NCI-H1048 (cell line): ENCODE measurements around the gene FAM107B.

Experiments
- DNase-seq: peaks from one replicate; lab custom pipeline; 2025; lab: John Stamatoyannopoulos, UW

Gene FAM107B

DNA sequence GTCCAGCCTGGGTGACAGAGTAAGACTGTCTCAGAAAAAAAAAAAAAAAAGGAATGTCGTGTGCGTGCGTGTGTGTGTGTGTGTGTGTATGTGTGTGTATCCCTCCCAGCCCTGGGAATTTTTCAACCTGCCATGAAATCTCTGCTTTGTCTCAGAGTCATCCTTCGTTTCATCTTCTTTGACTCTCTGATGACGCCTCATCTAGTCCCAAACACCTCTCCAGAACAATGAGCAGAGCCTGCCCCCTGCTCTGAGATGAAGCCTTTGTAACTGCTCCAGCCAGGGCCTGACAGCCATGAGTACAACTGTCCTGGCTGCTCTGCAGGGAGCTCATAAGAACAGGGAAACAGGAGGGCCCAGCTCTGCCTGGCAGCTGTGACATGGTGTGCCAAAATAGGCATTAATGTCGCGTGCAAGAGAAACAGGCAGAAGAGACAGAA lies 149.5 kb downstream of the FAM107B start:
- DNase-seq: no peak

DNA sequence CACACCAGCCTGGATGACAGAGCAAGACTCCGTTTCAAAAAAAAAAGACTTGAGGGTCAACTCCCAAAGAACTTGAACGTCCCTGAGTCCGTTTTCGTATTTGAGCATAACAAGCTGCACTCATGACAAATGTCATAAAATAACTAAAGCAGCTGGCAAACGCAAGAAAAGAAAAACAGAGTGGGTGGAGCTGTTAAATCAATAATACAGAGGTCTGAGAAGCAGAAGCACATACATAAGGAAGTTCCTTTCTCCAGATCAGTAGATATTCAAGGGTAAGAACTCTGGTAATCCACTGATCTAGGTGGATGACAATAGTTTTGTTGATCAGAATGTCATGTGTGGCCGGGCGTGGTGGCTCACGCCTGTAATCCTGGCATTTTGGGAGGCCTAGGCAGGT lies 150.1 kb downstream of the FAM107B start:
- no peak for DNase-seq

DNA sequence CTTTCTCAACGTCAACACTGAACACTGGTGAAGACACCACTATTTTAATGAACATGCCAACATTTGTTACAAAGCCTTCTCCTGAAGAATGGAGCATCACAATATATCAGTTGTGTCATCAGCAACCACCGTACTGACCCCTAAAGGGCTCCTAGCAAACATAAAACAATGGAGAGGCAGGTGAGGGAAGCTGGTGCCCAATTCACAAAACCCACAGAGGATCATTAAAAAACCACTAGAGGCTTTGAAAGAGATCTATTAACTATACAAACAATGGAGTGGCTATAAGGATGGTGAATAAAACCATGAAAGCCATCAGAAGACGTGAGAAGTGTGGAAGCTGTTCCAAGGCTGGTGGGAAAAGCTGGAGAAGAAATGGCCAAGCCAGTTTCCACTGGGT lies 150.8 kb downstream of the FAM107B start:
- DNase-seq: no peak

DNA sequence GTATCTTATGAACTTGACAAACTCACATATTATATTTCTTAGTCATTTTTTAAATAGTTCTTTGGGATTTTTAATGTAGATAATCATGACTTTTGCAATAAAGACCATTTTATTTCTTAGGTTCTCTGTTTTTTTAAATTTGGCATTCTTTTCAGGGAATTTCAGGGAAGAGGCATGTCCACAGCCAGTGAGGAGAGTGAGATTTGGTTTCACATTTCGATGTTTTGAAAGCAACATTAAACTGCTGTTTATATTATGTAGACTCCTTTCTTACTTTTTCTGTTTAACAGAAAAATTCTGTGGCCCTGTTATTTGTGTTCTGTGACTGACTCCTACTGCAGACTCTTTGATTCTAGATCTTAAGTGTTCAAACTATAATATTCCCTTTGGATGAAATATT lies 153.7 kb downstream of the FAM107B start:
- no peak for DNase-seq

DNA sequence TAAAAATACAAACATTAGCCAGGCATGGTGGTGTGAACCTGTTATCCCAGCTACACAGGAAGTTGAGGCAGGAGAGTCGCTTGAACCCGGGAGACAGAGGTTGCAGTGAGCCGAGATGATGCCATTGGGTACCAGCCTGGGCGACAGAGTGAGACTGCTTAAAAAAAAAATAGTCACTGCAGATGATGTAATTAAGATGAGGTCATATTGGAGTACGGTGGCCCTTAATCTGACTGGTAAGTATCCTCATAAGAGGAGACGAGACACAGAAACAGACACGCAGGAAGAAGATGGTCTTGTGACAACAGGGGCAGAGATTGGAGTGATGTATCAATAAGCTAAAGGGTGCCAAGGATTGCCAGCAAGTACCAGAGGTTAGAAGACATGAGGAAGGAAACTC lies 156.0 kb downstream of the FAM107B start:
- DNase-seq: no peak

DNA sequence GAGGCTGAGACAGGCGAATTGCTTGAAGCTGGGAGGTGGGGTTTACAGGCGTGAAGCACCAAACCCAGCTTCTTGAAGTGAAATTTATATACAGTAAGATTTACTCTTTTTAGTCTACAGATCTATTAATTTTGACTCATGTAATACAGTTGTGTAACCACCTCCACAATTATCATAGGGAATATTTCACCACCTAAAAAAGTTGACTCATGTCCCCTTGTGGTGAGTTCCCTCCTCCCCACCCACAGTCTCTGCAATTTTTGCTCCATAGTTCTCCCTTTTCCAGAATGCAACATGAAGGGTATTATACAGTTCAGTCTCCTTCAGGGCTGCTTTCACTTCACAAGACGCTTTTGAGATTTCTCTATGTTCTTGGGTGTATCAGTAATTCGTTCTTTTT lies 156.8 kb downstream of the FAM107B start:
- no peak for DNase-seq

DNA sequence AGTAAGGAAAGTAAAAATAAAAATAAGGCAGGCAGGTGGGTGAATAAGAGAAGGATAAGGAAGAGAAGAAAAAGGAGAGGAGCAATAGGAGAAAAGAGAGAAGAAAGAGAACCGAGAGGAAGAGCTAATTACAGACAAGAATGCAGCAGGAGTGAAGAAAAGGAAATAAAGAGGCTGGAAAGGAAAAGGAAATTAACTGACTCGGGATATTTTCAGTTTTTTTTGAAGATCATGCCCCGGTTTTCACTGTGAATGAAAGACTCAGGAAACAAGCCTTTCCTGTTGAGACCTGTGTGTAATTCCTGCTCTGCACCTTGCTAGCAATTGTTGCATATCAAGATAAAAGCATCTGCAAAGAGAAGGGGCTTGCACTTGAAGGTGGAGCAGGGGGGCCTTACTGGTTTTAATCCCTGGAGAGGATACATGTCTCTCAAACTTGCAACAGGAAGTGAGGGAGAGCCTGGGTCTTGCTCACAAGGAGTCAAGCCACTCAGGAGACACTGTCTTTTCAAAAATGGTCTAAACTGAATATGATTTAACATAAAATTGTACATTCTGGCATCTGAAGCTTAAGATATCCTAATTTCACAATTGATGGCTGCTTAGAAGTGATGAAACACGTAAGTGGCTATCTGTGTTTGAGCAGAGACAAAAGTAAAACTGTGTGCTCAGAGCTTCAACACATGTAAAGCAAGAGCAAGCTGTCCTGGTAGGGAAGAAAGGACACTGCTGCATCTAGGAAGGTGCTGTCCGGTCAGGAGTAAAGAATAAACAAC lies 157.6 kb downstream of the FAM107B start:
- no peak for DNase-seq

DNA sequence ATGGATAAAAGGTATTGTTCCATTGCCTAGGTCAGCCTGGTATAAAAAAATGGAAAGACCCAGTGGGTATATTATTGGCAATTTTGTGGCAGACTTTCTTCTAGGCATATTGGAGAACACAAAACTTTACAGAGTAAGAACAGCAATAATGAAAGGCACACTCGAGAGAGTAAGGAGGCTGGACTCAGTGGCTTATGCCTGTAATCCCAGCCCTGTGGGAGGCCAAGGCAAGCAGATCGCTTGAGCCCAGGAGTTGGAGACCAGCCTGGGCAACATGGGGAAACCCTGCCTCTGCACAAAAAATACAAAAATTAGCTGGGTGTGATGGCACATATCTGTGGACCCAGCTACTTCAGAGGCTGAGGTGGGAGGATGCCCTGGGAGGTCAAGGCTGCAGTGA lies 158.2 kb downstream of the FAM107B start:
- no peak for DNase-seq

DNA sequence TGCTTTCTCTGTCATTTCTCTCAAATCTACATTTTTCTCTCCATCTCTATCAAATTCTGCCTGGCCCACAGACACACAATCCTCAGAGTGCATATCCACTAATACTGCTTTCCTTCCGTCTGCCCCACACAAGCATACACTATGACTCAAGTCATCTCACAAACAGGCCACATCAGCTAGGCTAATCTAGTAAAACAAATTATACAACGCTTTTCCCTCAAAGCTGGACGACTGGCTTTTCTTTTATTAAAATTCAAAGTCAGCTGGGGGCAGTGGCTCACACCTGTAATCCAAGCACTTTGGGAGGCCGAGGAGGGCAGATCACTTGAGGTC lies 161.1 kb downstream of the FAM107B start:
- DNase-seq: no peak

DNA sequence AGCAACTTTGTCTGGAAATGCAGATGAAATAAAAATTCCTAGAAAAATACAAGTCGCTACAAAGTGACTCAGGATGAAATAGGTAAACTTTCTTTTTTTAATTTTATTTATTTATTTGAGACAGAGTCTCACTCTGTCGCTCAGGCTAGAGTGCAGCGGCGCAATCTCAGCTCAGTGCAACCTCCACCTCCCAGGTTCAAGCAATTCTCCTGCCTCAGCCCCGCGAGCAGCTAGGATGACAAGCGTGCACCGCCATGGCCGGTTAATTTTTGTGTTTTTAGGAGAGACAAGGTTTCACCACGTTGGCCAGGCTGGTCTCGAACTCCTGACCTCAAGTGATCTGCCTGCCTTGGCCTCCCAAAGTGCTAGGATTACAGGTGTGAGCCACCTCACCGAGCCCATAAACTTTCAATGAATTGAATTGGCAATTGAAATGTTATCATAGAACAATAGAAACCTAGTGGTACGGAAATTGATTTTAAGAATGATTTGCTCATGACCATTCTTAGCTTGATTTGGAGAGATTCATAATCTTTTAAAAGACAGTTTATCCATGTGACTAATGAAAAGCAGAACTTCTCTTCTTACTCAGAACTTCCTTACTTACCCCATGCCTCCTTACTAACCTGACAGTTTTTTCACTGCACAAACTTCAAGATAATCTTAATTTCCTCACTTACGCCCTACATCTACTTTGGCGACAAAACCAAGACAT lies 161.7 kb downstream of the FAM107B start:
- no peak for DNase-seq

DNA sequence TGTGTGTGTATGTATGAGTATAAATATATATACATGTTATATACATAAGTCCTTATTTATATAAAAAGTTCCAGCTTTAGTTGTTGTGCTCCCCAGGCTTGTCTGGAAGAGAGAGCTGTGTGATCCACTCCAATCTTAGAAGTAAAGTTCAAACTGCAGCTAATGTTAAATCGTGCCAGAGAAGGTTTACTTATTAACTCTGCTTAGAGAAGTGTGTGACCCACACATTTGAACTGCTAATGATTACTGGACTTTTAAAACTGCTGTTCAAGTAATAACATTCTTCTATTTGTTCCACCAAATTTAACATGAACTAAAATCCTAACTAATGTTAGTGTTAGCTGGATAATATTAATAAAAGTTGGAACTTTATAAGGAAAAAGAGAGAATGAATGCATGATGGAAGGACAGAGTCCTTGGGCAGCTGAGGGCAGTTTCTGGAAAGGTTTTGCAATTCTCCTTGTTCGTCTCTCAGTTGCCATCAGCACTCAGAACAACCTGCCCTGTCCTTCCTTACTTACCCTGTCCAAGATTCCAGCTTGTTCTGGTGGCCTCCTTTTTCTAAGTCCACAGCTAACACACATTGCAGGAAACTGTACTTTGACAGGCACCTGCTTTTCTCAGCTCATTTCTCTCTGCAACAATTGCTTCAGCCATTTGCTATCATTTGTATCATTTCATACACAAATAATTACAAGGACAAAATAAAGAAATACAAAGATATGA lies 162.6 kb downstream of the FAM107B start:
- no peak for DNase-seq

DNA sequence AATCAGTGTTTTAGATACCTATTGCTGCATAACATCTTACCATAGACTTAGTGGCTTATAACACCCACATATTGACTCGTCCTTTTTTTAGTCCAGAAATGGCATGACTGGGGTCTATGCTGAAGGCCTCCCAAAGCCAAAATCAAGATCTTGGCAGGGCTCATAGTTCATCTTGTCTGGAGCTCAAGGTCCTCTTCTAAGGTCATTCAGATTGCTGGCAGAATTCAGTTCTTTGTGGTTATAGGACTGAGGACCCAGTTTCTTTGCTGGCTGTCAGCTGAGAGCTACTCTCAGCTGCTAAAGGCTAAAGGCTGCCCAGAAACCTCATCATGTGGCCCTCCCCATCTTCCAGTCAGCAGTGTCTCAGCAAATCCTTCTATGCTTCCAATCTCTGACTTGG lies 165.5 kb downstream of the FAM107B start:
- DNase-seq: no peak

DNA sequence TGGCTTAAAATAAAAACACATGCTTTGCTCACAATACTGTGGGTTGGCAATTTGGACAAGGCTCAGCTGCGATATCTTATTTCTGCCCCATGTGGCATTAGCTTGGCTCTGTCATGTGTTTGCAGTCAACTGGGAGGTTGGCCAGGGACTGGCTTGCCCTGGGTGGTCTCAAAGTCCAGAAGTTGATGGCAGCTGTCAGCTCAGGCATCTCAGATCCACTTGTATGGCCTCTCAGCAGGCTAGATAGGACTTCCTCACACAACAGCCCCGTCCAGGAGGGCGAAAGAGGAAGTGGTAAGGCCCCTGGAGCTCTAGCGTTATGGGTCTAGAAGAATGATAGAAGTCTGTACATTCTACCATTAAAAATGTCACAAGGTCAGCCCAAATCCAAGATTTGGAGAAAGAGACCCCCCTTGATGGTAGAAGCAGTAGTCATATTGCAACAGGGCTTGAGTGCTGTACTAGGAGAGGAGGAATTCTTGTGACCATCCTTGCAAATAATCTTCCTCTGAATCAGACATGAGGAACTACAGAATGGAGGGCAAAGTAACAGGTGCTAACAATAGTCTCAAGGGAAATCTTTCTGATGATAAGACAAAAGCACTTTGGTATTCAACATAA lies 166.2 kb downstream of the FAM107B start:
- no peak for DNase-seq

DNA sequence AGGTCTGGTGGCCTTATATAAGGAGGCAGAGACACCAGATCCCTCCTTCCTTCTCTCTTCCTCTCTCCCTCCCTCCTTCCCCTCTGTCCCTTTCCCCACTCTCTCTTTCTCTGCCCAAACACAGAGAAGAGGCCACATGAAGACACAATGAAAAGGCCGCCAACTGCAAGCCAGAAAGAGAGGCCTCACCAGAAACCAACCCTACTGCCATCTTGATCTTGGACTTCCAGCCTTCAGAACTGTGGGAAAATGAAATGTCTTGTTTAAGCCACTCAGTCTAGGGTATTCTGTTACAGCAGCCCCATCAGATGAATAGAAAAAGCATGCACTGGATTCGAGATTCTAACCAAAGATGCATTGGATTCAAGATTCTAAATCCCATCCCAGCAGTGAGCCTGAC lies 168.1 kb downstream of the FAM107B start:
- DNase-seq: no peak

DNA sequence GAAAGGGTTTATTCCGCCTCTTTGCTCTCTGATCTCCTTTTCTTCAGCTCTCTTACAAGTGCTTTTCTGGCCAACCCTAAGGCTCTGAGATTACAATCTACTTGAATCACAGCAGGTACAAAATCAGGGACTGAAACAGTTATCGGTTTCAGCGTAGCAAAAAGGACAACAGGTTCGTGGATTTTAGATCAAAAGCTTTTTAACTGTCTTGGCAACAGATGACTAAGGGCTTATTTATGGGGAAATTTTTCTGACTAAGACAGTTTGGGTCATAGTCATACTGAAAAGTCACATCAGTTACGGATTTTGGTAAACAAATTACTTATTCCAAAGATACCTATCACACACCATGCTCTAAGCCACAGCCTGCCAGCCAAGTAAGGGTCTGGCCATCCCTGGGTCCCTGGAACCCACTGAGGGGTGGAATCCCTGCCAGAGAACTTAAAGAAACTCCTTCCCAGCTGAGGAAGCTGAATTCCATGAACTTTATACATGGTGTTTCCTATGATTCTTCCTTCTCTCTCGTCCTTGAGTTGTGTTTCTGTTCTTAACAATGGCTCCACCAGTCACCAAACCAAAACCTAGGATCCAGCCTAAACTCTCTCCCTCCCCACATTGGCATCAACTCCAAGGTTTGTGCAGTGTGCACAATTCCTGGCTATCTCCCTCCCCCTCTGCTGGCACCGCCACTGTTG lies 169.3 kb downstream of the FAM107B start:
- DNase-seq: no peak

DNA sequence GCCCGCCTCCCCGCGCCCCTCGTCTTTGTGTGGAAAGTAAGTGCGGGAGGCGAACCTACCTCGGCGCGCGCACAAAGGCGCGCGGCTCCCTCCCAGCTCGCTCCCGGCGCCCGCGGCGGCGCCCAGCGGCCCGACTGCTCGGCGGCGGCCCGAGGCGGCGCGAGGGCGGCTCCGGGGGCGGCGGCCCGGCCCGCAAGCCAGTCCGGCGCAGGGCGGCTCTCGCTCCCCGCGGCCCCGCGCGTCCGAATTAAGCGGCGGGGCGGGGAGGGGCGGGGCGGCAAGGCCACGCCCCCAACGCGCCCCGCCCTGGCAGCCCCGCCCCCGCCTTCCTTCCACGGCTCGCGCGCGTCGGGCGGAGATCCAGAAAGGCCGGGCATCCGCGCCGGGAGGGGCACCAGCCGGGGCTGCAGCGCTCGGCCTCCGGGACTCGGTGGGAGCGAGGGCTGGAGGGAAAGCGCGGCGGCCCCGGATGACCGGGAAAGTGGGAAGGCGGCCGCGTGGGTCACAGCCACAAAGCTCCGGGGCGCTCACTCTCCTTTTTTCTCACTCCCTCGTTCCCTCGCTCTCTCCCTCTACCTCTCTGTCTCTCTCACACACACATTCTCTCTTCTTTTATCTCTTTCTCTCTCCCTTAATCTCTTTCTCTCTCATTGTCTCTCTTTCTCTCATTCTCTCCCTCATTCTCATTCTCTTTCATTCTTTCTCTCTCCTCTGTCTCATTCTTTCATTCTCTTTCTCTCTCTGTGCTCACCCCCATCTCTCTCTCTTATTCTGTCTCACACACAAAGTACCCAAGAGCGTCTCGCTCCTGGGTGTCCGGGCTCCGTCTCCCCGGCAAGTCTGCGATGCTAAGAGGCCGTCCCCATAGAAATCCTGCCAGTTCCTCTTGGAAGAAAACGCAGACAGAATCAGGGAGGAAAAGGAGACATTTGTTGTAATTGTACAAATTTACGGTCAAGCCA lies 170.2 kb downstream of the FAM107B start:
- DNase-seq: peak; percentile 13

DNA sequence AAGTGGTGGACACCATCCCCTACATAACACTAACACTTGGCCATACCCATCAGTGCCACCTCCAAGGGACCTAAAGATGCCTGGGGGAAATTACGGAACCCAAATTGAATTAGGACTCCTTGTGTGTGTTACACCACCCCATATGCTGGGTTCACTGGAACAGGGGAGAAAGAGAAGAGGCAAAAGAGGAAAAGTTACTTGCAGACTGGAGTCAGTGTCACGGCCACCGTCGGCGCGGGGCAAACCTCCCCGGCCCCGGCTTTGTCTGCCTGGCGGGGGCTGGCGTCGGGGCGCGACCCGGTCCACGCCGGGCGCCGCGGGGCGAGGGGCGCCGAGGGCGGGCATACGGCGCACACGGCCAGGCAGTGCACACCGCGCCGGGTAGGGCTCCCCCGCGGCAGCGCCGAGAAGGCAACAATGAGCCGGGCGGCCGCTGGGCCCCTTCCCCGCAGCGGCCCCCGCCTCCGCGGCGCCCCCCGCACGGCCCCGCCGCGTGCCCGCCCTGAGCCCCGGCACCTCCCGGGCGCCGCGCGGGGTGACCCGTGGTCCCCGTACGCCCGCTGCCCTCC lies 171.1 kb downstream of the FAM107B start:
- no peak for DNase-seq

DNA sequence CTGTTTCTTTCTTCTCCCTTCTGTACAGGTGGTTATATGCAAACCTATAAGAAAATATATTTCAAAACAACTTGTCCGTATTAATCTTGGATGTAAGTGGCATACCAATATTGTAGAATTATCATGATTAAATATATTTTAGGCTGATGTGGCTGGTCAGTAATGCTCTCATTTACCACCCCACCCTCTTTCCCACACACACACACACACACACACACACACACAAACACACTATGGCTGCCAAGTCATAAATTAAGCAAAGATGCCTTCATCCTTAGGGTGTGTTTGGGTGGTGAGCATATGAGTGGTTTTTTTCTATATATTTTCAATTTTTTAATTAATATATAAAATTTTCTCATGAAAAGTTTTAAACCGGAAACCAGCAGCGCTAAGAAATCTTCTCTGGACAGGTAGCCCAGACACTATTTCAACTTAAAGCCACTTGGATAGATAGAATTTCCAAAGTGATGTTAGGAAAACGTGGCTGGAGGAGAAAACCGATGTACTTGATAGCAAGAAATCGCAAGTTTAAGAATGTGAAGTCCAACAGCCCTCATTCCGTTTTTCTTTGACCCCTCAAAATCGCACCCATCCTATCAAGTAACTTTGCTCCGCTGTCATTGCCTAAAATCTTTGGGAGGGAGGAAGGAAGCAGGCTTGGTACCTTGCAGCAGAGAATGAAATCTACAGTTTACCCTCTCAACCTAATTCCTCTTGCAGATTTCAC lies 171.7 kb downstream of the FAM107B start:
- DNase-seq: no peak

DNA sequence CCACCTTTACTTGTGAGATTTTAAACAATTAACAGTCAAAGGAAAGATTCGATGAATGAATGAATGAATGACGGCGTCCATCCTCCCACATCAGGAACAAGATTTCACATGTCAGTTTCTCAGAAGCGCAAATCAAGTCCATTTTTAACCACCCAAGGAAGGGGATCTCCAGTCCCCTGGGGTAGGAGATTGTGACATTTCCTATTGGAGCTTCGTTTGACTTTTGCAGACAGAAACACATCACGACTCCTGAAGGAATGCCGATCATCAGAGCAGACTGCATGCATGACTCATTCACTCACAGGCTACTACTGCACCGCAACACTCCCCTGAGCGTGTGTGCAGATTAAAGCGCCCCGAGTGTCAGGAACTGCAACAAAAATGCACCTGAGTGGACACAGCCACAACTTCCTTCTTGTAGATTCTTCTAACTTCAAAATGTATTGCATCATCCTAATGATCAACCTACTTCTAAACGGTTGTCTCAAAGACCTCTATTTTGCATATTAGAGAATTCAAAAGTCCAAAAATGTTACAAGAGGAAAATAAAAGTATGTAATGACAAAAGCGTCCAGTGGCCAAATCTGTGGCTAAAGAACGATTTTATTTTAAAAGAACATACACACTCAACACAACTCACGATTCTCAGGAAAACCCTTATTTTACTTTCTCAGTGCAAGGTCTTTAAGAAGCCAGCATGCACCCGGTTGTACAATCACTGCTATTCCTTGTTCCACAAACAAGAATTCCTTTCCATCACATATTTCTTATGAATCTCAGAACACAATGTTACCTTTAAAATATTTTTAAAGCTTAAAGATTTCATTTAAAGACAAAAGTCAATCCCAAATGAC lies 172.6 kb downstream of the FAM107B start:
- no peak for DNase-seq
